DND-41 (cell line): ENCODE results near the gene TMEM131L.

Source experiments
- CTCF ChIP-seq: IDR thresholded peaks from 2 replicates; pipeline ENCODE4 v1.5.1; 2012; ENCODE audit warnings: borderline replicate concordance, low read length, moderate library complexity, mild to moderate bottlenecking; ENCODE audit not compliant: poor library complexity, severe bottlenecking; ENCODE audit errors: extremely low read depth
- EZH2 ChIP-seq: IDR thresholded peaks from 3 replicates; pipeline ENCODE4 v1.6.1; 2012; ENCODE audit warnings: borderline replicate concordance, low read depth, mild to moderate bottlenecking, moderate library complexity, low read length, inconsistent platforms; ENCODE audit not compliant: severe bottlenecking

- TF ChIP-seq EZH2 (no peak), CTCF (no peak)
These were observed 123.8 kb downstream of the TMEM131L start for GRCh38 chr4:153589703-153590595.
